HepG2 (cell line): ENCODE results near the gene CCDC174. TPM values are rescaled to one million over a fixed set of nuclear protein-coding genes. Genes with fewer than 3 reads are reported as not detected.

Source experiments
- GZF1 ChIP-seq: sonication (generic); formaldehyde crosslinking; IDR thresholded peaks from 2 replicates; pipeline ENCODE4 v1.5.1; 2020; ENCODE audit warnings: mild to moderate bottlenecking, missing genetic modification reagents
- HOXA5 ChIP-seq: sonication (generic); formaldehyde crosslinking; IDR thresholded peaks from 2 replicates; pipeline ENCODE4 v1.4.0; 2020; ENCODE audit warnings: missing genetic modification reagents
- IRF2 ChIP-seq: IDR thresholded peaks from 2 replicates; pipeline ENCODE4 v1.6.1; 2018; ENCODE audit warnings: missing genetic modification reagents, missing compliant biosample characterization
- KLF11 ChIP-seq: IDR thresholded peaks from 2 replicates; pipeline ENCODE4 v1.6.1; 2016; ENCODE audit warnings: missing compliant biosample characterization
- MBD4 ChIP-seq: IDR thresholded peaks from 2 replicates; pipeline ENCODE4 v1.6.1; 2012; ENCODE audit warnings: low read length, inconsistent platforms, borderline replicate concordance
- MTERF4 ChIP-seq: sonication (generic); formaldehyde crosslinking; IDR thresholded peaks from 2 replicates; pipeline ENCODE4 v1.8.0; 2023; ENCODE audit warnings: mild to moderate bottlenecking, missing genetic modification reagents
- NCOA5 ChIP-seq: sonication (generic); formaldehyde crosslinking; IDR thresholded peaks from 2 replicates; pipeline ENCODE4 v1.4.0; 2020; ENCODE audit warnings: missing genetic modification reagents
- NR1H2 ChIP-seq: sonication (generic); formaldehyde crosslinking; IDR thresholded peaks from 2 replicates; pipeline ENCODE4 v1.8.1; 2022; ENCODE audit warnings: low read depth, missing genetic modification reagents, borderline replicate concordance
- SIX1 ChIP-seq: sonication (generic); formaldehyde crosslinking; IDR thresholded peaks from 2 replicates; pipeline ENCODE4 v1.4.0; 2020; ENCODE audit warnings: missing genetic modification reagents, borderline replicate concordance
- SP1 ChIP-seq, 2 experiments: fragments of 450-650 bp in 1 of 2; sonication (generic) in 1 of 2; formaldehyde crosslinking in 1 of 2; IDR thresholded peaks; 2 replicates each; pipeline versions ENCODE4 v1.4.0 to v1.6.1; 2016 to 2020; ENCODE audit warnings: missing genetic modification reagents in 1 of 2
- STAT6 ChIP-seq: sonication (generic); formaldehyde crosslinking; IDR thresholded peaks from 2 replicates; pipeline ENCODE4 v1.4.0; 2020; ENCODE audit warnings: missing genetic modification reagents, mild to moderate bottlenecking, borderline replicate concordance
- TCF12 ChIP-seq, 2 experiments: fragments of 450-650 bp in 1 of 2; sonication (generic) in 1 of 2; formaldehyde crosslinking in 1 of 2; IDR thresholded peaks; 2 replicates each; pipeline versions ENCODE4 v1.6.1 to v1.8.0; 2017 to 2022; ENCODE audit warnings: antibody characterized with exemption in 1 of 2, mild to moderate bottlenecking in 1 of 2, missing genetic modification reagents in 1 of 2, moderate library complexity in 1 of 2
- UBTF ChIP-seq: sonication (generic); formaldehyde crosslinking; IDR thresholded peaks from 2 replicates; pipeline ENCODE4 v1.4.0; 2020; ENCODE audit warnings: mild to moderate bottlenecking, missing genetic modification reagents
- ZBTB7B ChIP-seq: sonication (generic); formaldehyde crosslinking; IDR thresholded peaks from 2 replicates; pipeline ENCODE4 v1.4.0; 2020; ENCODE audit warnings: missing genetic modification reagents
- ZFY ChIP-seq: sonication (generic); formaldehyde crosslinking; IDR thresholded peaks from 2 replicates; pipeline ENCODE4 v1.4.0; 2020; ENCODE audit warnings: missing genetic modification reagents
- ZNF17 ChIP-seq: sonication (generic); formaldehyde crosslinking; IDR thresholded peaks from 2 replicates; pipeline ENCODE4 v1.5.0; 2020; ENCODE audit warnings: mild to moderate bottlenecking, missing genetic modification reagents
- ZNF44 ChIP-seq: sonication (generic); formaldehyde crosslinking; IDR thresholded peaks from 2 replicates; pipeline ENCODE4 v1.5.1; 2020; ENCODE audit warnings: mild to moderate bottlenecking, missing genetic modification reagents
- ZNF687 ChIP-seq: sonication (generic); formaldehyde crosslinking; IDR thresholded peaks from 2 replicates; pipeline ENCODE4 v1.5.1; 2020; ENCODE audit warnings: mild to moderate bottlenecking, missing genetic modification reagents, moderate library complexity
- ZNF761 ChIP-seq: sonication (generic); formaldehyde crosslinking; conservative IDR thresholded peaks from 2 replicates; pipeline ENCODE4 v1.4.0; 2020; ENCODE audit warnings: mild to moderate bottlenecking, missing genetic modification reagents
- polyA plus RNA-seq, 8 experiments: library from polyadenylated mRNA; depleted of rRNA in 3 of 8; stranded (reverse) in 7 of 8; unstranded in 1 of 8; fragments of >200 nt; fragmentation: Illumina TruSeq in 4 of 8; extraction: Trizol in 4 of 8; gene quantifications; 2 replicates each; pipeline versions ENCODE4 v1.2.1 to v1.2.3, GENCODE V29; 2011 to 2016; ENCODE audit warnings: low read depth in 4 of 8, missing spikeins in 1 of 8, mixed read lengths in 1 of 8; ENCODE audit not compliant: insufficient read depth in 1 of 8
- total RNA-seq, 5 experiments: library from RNA; depleted of rRNA; stranded (reverse); fragments of >200 nt; fragmentation: Illumina TruSeq; extraction: Trizol; gene quantifications; 2 replicates each; pipeline ENCODE4 v1.2.3, GENCODE V29; 2016; ENCODE audit warnings: low read depth in 1 of 5

The CCDC174 gene
- total and polyA plus RNA-seq, 2 of the 13 experiments (the other 11 are each of a cell fraction or from before 2014, with no cell fraction given), result 5.4 to 11.0 TPM

- TF ChIP-seq ZFY (CRISPR knock-in tag), result peak; percentile 99
- TF ChIP-seq UBTF, result peak; percentile 70
- TF ChIP-seq SIX1 (CRISPR knock-in tag), result no peak
- 0 out of 2 replicates have a peak, but pooled peaks have one; percentile 26 for TF ChIP-seq MTERF4 (CRISPR knock-in tag)
- TF ChIP-seq TCF12 (IDR thresholded peaks at IDR 0.05), result no peak
- no peak for TF ChIP-seq TCF12 (CRISPR knock-in tag; IDR thresholded peaks at IDR 0.05)
- no peak for TF ChIP-seq SP1 (IDR thresholded peaks at IDR 0.05)
- TF ChIP-seq SP1 (CRISPR knock-in tag; IDR thresholded peaks at IDR 0.05), result peak; percentile 66
- TF ChIP-seq HOXA5 (CRISPR knock-in tag), result peak; percentile 72
- TF ChIP-seq STAT6 (CRISPR knock-in tag), result peak; percentile 74; the same call in 1 of the 2 replicates
- no peak for TF ChIP-seq NCOA5 (CRISPR knock-in tag)
- TF ChIP-seq GZF1 (CRISPR knock-in tag), result no peak
- TF ChIP-seq NR1H2, result peak; percentile 90; the same call in 1 of the 2 replicates
- peak; percentile 31; the same call in 1 of the 2 replicates for TF ChIP-seq KLF11 (CRISPR knock-in tag)
- peak; percentile 87 for TF ChIP-seq ZBTB7B (CRISPR knock-in tag)
- peak; percentile 94 for TF ChIP-seq IRF2 (CRISPR knock-in tag)
- peak; percentile 85 for TF ChIP-seq ZNF44 (CRISPR knock-in tag)
- peak; percentile 74 for TF ChIP-seq ZNF687 (CRISPR knock-in tag)
- peak; percentile 52; the same call in 1 of the 2 replicates for TF ChIP-seq ZNF761 (CRISPR knock-in tag)
- no peak for TF ChIP-seq MBD4
- TF ChIP-seq ZNF17 (CRISPR knock-in tag), result no peak
Observed at GRCh38 chr3:14651440-14652251, at the start of gene CCDC174 (continued).
